GM12878 (cell line): ENCODE results near the gene CELSR1. TPM values are rescaled to one million over a fixed set of nuclear protein-coding genes. Genes with fewer than 3 reads are reported as not detected.

Source experiments
- ATAC-seq: fragments of 200-7000 bp; cut with Tn5 transposase; 3 replicates; pipeline ENCODE4 v1.9.1; 2020; ENCODE audit warnings: mild to moderate bottlenecking, moderate library complexity
- BruUV-seq: library from RNA; stranded (reverse); fragments of 400-500 nt; replicated peaks from 2 replicates; lab custom pipeline; 2021; lab: Mats Ljungman, UMichigan
- CTCF ChIA-PET: fragments of 300-600 bp; sonication (Branson Sonifier 250); formaldehyde crosslinking; extraction: SDS; loops from one replicate; lab custom pipeline; 2021; ENCODE audit warnings: inconsistent platforms; lab: Yijun Ruan, JAX
- POLR2A ChIA-PET: fragments of 350-600 bp; formaldehyde crosslinking; extraction: SDS; loops from one replicate; lab custom pipeline; 2021; ENCODE audit warnings: inconsistent platforms; lab: Charles Lee
- RAD21 ChIA-PET: fragments of 300-600 bp; sonication (Branson Sonifier 250); formaldehyde crosslinking; loops from one replicate; lab custom pipeline; 2023; ENCODE audit warnings: antibody characterized with exemption; ENCODE audit not compliant: unreplicated experiment; lab: Charles Lee
- SMC1A ChIA-PET: fragments of 300-600 bp; sonication (Branson Sonifier 250); formaldehyde crosslinking; loops from one replicate; lab custom pipeline; 2023; ENCODE audit not compliant: unreplicated experiment, uncharacterized antibody; lab: Charles Lee
- DNase-seq: peaks from one replicate; pipeline ENCODE4 v3.0.0-alpha.2; 2011; ENCODE audit warnings: low read depth, low spot score
- FAIRE-seq: peaks from 3 replicates; lab custom pipeline; 2011; peaks lifted over from hg19 to GRCh38; lab: Jason Lieb, UNC
- H2AFZ ChIP-seq: 2 replicates; pipeline ENCODE4 v1.6.0; 2011; ENCODE audit warnings: low read depth, low read length, control low read depth; ENCODE audit not compliant: control insufficient read depth
- H3K27ac ChIP-seq: 2 replicates; pipeline ENCODE4 v1.5.1; 2011; ENCODE audit warnings: control low read depth; ENCODE audit not compliant: control insufficient read depth, insufficient read depth
- H3K27me3 ChIP-seq, 2 experiments: replicated peaks in 1 of 2; 2 replicates each; pipeline versions ENCODE4 v1.6.0 to v1.6.1; 2011; ENCODE audit warnings: low read length in 1 of 2; ENCODE audit not compliant: control insufficient read depth in 2 of 2, insufficient read depth in 2 of 2
- H3K36me3 ChIP-seq, 2 experiments: 2 replicates each; pipeline ENCODE4 v1.5.1; 2011; ENCODE audit warnings: low read length in 1 of 2; ENCODE audit not compliant: control insufficient read depth in 2 of 2, insufficient read depth in 2 of 2
- H3K4me1 ChIP-seq: 2 replicates; pipeline ENCODE4 v1.6.1; 2011; ENCODE audit warnings: mild to moderate bottlenecking, low read length, moderate library complexity, mixed read lengths; ENCODE audit not compliant: control insufficient read depth, insufficient read depth
- H3K4me2 ChIP-seq: 2 replicates; pipeline ENCODE4 v1.6.0; 2011; ENCODE audit warnings: control low read depth; ENCODE audit not compliant: control insufficient read depth, insufficient read depth
- H3K4me3 ChIP-seq: fragments of 200-600 bp; sonication (generic); 2 replicates; pipeline ENCODE4 v1.5.1; 2016
- H3K79me2 ChIP-seq: 2 replicates; pipeline ENCODE4 v1.6.0; 2011; ENCODE audit warnings: low read length; ENCODE audit not compliant: control insufficient read depth, insufficient read depth
- H3K9ac ChIP-seq: 2 replicates; pipeline ENCODE4 v1.8.0; 2011; ENCODE audit warnings: low read length, control low read depth, mixed read lengths; ENCODE audit not compliant: control insufficient read depth, insufficient read depth
- H3K9me3 ChIP-seq: replicated peaks from 3 replicates; pipeline ENCODE4 v1.5.1; 2011; ENCODE audit warnings: mild to moderate bottlenecking, low read length; ENCODE audit not compliant: control insufficient read depth, insufficient read depth
- H4K20me1 ChIP-seq: 2 replicates; pipeline ENCODE4 v1.6.0; 2011; ENCODE audit not compliant: control insufficient read depth, insufficient read depth
- ASH2L ChIP-seq: fragments of 300-600, 200-600 bp; sonication (generic); IDR thresholded peaks from 2 replicates; pipeline ENCODE4 v1.6.1; 2017; ENCODE audit warnings: low read depth, mild to moderate bottlenecking, borderline replicate concordance
- CEBPB ChIP-seq, 2 experiments: fragments of 150-350 bp in 1 of 2; IDR thresholded peaks; 2 replicates each; pipeline ENCODE4 v1.6.1; 2012 to 2014; ENCODE audit warnings: low read depth in 2 of 2, low read length in 2 of 2, borderline replicate concordance in 1 of 2, inconsistent platforms in 1 of 2
- DPF2 ChIP-seq: fragments of 450-650 bp; IDR thresholded peaks from 2 replicates; pipeline ENCODE4 v1.6.1; 2017; ENCODE audit warnings: mild to moderate bottlenecking
- ESRRA ChIP-seq: IDR thresholded peaks from 2 replicates; pipeline ENCODE4 v1.6.1; 2012; ENCODE audit warnings: mild to moderate bottlenecking, low read length, improper control_type of control experiment
- GATAD2B ChIP-seq: fragments of 450-650 bp; conservative IDR thresholded peaks from 2 replicates; pipeline ENCODE4 v1.6.1; 2017; ENCODE audit warnings: low read depth, mild to moderate bottlenecking, moderate library complexity
- JUND ChIP-seq: IDR thresholded peaks from 2 replicates; pipeline ENCODE4 v1.6.1; 2012; ENCODE audit warnings: low read depth, mild to moderate bottlenecking, low read length, improper control_type of control experiment, moderate library complexity
- LARP7 ChIP-seq: fragments of 450-650 bp; IDR thresholded peaks from 2 replicates; pipeline ENCODE4 v1.6.1; 2017; ENCODE audit warnings: mild to moderate bottlenecking
- NFYA ChIP-seq: IDR thresholded peaks from 2 replicates; pipeline ENCODE4 v1.6.1; 2011; ENCODE audit warnings: low read depth, mild to moderate bottlenecking, low read length, improper control_type of control experiment, borderline replicate concordance
- NR2C2 ChIP-seq: IDR thresholded peaks from 2 replicates; pipeline ENCODE4 v1.6.1; 2011; ENCODE audit warnings: borderline replicate concordance, low read depth; ENCODE audit not compliant: control insufficient read depth, insufficient read length
- SPI1 ChIP-seq: IDR thresholded peaks from 2 replicates; pipeline ENCODE4 v1.6.1; 2011; ENCODE audit warnings: low read depth, mild to moderate bottlenecking, low read length, moderate library complexity, borderline replicate concordance; ENCODE audit not compliant: insufficient read depth
- SREBF1 ChIP-seq: IDR thresholded peaks from 2 replicates; pipeline ENCODE4 v1.6.1; 2012; ENCODE audit warnings: mild to moderate bottlenecking, low read length
- SRF ChIP-seq, 2 experiments: IDR thresholded peaks; 2 replicates each; pipeline ENCODE4 v1.6.1; 2011; ENCODE audit warnings: low read depth in 2 of 2, low read length in 2 of 2, mild to moderate bottlenecking in 1 of 2, moderate library complexity in 1 of 2
- STAT3 ChIP-seq: IDR thresholded peaks from 2 replicates; pipeline ENCODE4 v1.6.1; 2011; ENCODE audit warnings: low read depth, low read length, improper control_type of control experiment
- SUZ12 ChIP-seq: fragments of 200-600 bp; sonication (generic); IDR thresholded peaks from one replicate; pipeline ENCODE4 v1.6.1; 2018; ENCODE audit warnings: antibody characterized with exemption, mild to moderate bottlenecking; ENCODE audit not compliant: unreplicated experiment
- YBX1 ChIP-seq: fragments of 450-650 bp; IDR thresholded peaks from 2 replicates; pipeline ENCODE4 v1.6.1; 2016; ENCODE audit warnings: antibody characterized with exemption
- ZNF207 ChIP-seq: fragments of 450-650 bp; IDR thresholded peaks from 2 replicates; pipeline ENCODE4 v1.6.1; 2014; ENCODE audit warnings: antibody characterized with exemption, mild to moderate bottlenecking, borderline replicate concordance
- WGBS: methylation state at CpG from one replicate; pipeline ENCODE4 v1.1.6; 2016; ENCODE audit warnings: low lambda C conversion rate; ENCODE audit not compliant: insufficient replicate concordance, insufficient coverage; ENCODE audit errors: missing lambda C conversion rate; 5-methylcytosine and 5-hydroxymethylcytosine counted together
- in situ Hi-C: fragments of 300-500 bp; cut with MboI; formaldehyde crosslinking; loops from 9 replicates; pipeline ENCODE4 v1.14.3; 2018; ENCODE audit warnings: mixed read lengths
- intact Hi-C: fragments of 100-400 bp; cut with micrococcal nuclease; formaldehyde crosslinking; loops from one replicate; pipeline ENCODE4 v1.14.2; 2022; ENCODE audit not compliant: unreplicated experiment
- polyA plus RNA-seq, 11 experiments: library from polyadenylated mRNA; depleted of rRNA in 4 of 11; unstranded in 6 of 11; stranded (reverse) in 5 of 11; fragments of >200 nt; fragmentation: Nextera tagmentation in 4 of 11; fragmentation: Illumina TruSeq in 1 of 11; extraction: Ambion mirVana in 4 of 11; extraction: Trizol in 1 of 11; gene quantifications; 1 replicate in 1 of 11; 2 replicates in 10 of 11; pipeline versions ENCODE4 v1.2.1 to v1.2.3, GENCODE V29; 2011 to 2016; ENCODE audit warnings: inconsistent platforms in 2 of 11, missing spikeins in 2 of 11, low read depth in 1 of 11
- total RNA-seq, 4 experiments: library from RNA; depleted of rRNA in 3 of 4; stranded (reverse); fragments of >200 nt in 3 of 4; fragmentation: Illumina TruSeq in 1 of 4; extraction: Trizol in 1 of 4; gene quantifications; 2 replicates each; pipeline versions ENCODE4 v1.2.1 to v1.2.3, GENCODE V29; 2013 to 2021
- TF ChIP-seq, protein P1 (sequence below): IDR thresholded peaks from 2 replicates; pipeline ENCODE4 v1.6.1; 2012; ENCODE audit warnings: low read depth, low read length, improper control_type of control experiment
- TF ChIP-seq, protein P2 (sequence below): fragments of 450-650 bp; IDR thresholded peaks from 2 replicates; pipeline ENCODE4 v1.6.1; 2017; ENCODE audit warnings: borderline replicate concordance
- TF ChIP-seq, protein P3 (sequence below): fragments of 150-350 bp; IDR thresholded peaks from 2 replicates; pipeline ENCODE4 v1.6.1; 2014; ENCODE audit warnings: mild to moderate bottlenecking, low read depth, low read length

The CELSR1 gene
- total and polyA plus RNA-seq, 10 of the 15 experiments (the other 5 are each of a cell fraction or from before 2014, with no cell fraction given), result 0.05 to 1.7 (median 0.35) TPM; not detected in 2

GRCh38 chr22:46461566-46462180 is 75.7 kb downstream of the CELSR1 start:
- 39% methylated on average over 18 of the region's 22 CpGs for WGBS
- Histone ChIP-seq H3K79me2 (no peaks in the 10 kb centered on the region), H3K4me2 (no peak overlapping the region), H3K4me1 (no peaks in the 10 kb centered on the region), H3K36me3 (peaks cover 0 to 1% of the 10 kb centered on the region in 2 experiments; a peak in 1 of 4 replicates), H3K9me3 (no peaks in the 10 kb centered on the region), H3K4me3 (no peak overlapping the region), H3K27ac (no peak overlapping the region), H4K20me1 (no peaks in the 10 kb centered on the region), H3K9ac (no peak overlapping the region), H3K27me3 (no peaks in the 10 kb centered on the region; a peak in 1 of 4 replicates)
- intact Hi-C loops (no loop called here), in situ Hi-C loops (no loop called here)
- ChIA-PET SMC1A (no interaction called here), CTCF (interaction anchor here (1.1 kb wide), 1 partner anchor 27 kb away, joined by 3 read pairs; no protein-coding TSS in a partner anchor), POLR2A (interaction anchor here (0.6 kb wide), 1 partner anchor 64 kb away, joined by 4 read pairs; no protein-coding TSS in a partner anchor), RAD21 (no interaction called here)
- no peak for ATAC-seq
- no peak for DNase-seq
- FAIRE-seq, result no peak
- TF ChIP-seq CEBPB (IDR thresholded peaks at IDR 0.05; ENCODE audit: borderline replicate concordance in 1 of 2, low read depth in 2 of 2, low read length in 2 of 2) (no peak), GATAD2B (no peak), SRF (IDR thresholded peaks at IDR 0.05; ENCODE audit: low read depth in 2 of 2, low read length in 2 of 2) (no peak), SPI1 (no peak), ZNF207 (no peak), STAT3 (no peak), DPF2 (no peak), JUND (no peak), ESRRA (no peak), SUZ12 (no peak), SREBF1 (no peak), NFYA (no peak), LARP7 (no peak), NR2C2 (no peak), YBX1 (no peak), ASH2L (no peak)
- TF ChIP-seq, protein P1, sequence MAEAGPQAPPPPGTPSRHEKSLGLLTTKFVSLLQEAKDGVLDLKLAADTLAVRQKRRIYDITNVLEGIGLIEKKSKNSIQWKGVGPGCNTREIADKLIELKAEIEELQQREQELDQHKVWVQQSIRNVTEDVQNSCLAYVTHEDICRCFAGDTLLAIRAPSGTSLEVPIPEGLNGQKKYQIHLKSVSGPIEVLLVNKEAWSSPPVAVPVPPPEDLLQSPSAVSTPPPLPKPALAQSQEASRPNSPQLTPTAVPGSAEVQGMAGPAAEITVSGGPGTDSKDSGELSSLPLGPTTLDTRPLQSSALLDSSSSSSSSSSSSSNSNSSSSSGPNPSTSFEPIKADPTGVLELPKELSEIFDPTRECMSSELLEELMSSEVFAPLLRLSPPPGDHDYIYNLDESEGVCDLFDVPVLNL, result no peak
- TF ChIP-seq, protein P2, sequence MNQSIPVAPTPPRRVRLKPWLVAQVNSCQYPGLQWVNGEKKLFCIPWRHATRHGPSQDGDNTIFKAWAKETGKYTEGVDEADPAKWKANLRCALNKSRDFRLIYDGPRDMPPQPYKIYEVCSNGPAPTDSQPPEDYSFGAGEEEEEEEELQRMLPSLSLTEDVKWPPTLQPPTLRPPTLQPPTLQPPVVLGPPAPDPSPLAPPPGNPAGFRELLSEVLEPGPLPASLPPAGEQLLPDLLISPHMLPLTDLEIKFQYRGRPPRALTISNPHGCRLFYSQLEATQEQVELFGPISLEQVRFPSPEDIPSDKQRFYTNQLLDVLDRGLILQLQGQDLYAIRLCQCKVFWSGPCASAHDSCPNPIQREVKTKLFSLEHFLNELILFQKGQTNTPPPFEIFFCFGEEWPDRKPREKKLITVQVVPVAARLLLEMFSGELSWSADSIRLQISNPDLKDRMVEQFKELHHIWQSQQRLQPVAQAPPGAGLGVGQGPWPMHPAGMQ, result no peak
- TF ChIP-seq, protein P3, sequence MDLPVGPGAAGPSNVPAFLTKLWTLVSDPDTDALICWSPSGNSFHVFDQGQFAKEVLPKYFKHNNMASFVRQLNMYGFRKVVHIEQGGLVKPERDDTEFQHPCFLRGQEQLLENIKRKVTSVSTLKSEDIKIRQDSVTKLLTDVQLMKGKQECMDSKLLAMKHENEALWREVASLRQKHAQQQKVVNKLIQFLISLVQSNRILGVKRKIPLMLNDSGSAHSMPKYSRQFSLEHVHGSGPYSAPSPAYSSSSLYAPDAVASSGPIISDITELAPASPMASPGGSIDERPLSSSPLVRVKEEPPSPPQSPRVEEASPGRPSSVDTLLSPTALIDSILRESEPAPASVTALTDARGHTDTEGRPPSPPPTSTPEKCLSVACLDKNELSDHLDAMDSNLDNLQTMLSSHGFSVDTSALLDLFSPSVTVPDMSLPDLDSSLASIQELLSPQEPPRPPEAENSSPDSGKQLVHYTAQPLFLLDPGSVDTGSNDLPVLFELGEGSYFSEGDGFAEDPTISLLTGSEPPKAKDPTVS, result no peak
- TF ChIP-seq, all 136 proteins: peak for 0
- no peak overlapping the region for H2AFZ ChIP-seq
- no TSS peak for BruUV-seq
